Natural killer cell treated with Interleukin-12 subunit alpha and Interleukin-12 subunit beta and Interleukin-15 and Interleukin-18, amount 100 ng/mL, for 72 hours (primary cell): ENCODE results near the gene CADM1. TPM values are rescaled to one million over a fixed set of nuclear protein-coding genes. Genes with fewer than 3 reads are reported as not detected.

Source experiments
- ATAC-seq, 2 donors: fragments of 150-1000 bp; cut with Tn5 transposase in 1 of 2; sonication (Bioruptor Pico), chemical (Tn5 transposase) in 1 of 2; 2 replicates each; pipeline ENCODE4 v1.10.0; 2021
- DNase-seq: peaks from one replicate; pipeline ENCODE4 v3.0.0; 2022; ENCODE audit warnings: low spot score
- H3K27ac Mint-ChIP-seq, 2 donors: 1 replicate in 1 of 2; 2 replicates in 1 of 2; pipeline ENCODE4 v1.8.0; 2022; ENCODE audit warnings: mixed read lengths in 2 of 2, mild to moderate bottlenecking in 1 of 2, moderate library complexity in 1 of 2
- H3K27me3 Mint-ChIP-seq, 2 donors: 1 replicate in 1 of 2; 2 replicates in 1 of 2; pipeline ENCODE4 v1.8.0; 2022; ENCODE audit warnings: mixed read lengths in 2 of 2
- H3K36me3 Mint-ChIP-seq: one replicate; pipeline ENCODE4 v1.8.0; 2022; ENCODE audit warnings: mixed read lengths
- H3K4me1 Mint-ChIP-seq, 2 donors: 1 replicate in 1 of 2; 2 replicates in 1 of 2; pipeline ENCODE4 v1.8.0; 2022; ENCODE audit warnings: low read depth in 2 of 2, mixed read lengths in 2 of 2, mild to moderate bottlenecking in 1 of 2
- H3K4me3 Mint-ChIP-seq: one replicate; pipeline ENCODE4 v1.8.0; 2022; ENCODE audit warnings: mixed read lengths
- H3K9me3 Mint-ChIP-seq: 2 replicates; pipeline ENCODE4 v1.8.0; 2022; ENCODE audit warnings: mixed read lengths
- total RNA-seq, 2 donors: library from RNA; stranded (reverse); gene quantifications; one replicate each; pipeline ENCODE4 v1.2.3, GENCODE V29; 2022

The CADM1 gene
- total RNA-seq, 2 donors from 2014 or later, result 0.50 to 1.0 TPM

- ATAC-seq (no peak), DNase-seq (no peak)
- Mint-ChIP-seq H3K4me1 (no peaks in the 10 kb centered on the region), H3K27ac (no peak overlapping the region), H3K27me3 (peaks cover 0 to 7% of the 10 kb centered on the region in 2 donors), H3K9me3 (peaks cover 4% of the 10 kb centered on the region), H3K36me3 (no peaks in the 10 kb centered on the region), H3K4me3 (no peak overlapping the region)
These were observed 266.6 kb downstream of the CADM1 start for GRCh38 chr11:115237578-115237977.

GRCh38 chr11:115234794-115235193 lies 269.4 kb downstream of the CADM1 start:
- Mint-ChIP-seq H3K4me3 (no peak overlapping the region), H3K9me3 (no peaks in the 10 kb centered on the region), H3K27me3 (peaks cover 0 to 3% of the 10 kb centered on the region in 2 donors), H3K36me3 (no peaks in the 10 kb centered on the region), H3K4me1 (no peaks in the 10 kb centered on the region), H3K27ac (no peak overlapping the region)
- no peak for DNase-seq
- ATAC-seq, result no peak

GRCh38 chr11:115226556-115226955 lies 277.7 kb downstream of the CADM1 start:
- Mint-ChIP-seq H3K4me3 (no peak overlapping the region), H3K36me3 (no peaks in the 10 kb centered on the region), H3K27ac (no peak overlapping the region), H3K4me1 (peaks cover 2 to 26% of the 10 kb centered on the region in 2 donors), H3K9me3 (no peaks in the 10 kb centered on the region), H3K27me3 (peaks cover 0 to 8% of the 10 kb centered on the region in 2 donors)
- ATAC-seq, result no peak
- DNase-seq, result no peak

- H3K4me3 Mint-ChIP-seq, result no peak overlapping the region
These were observed 279.7 kb downstream of the CADM1 start for GRCh38 chr11:115224551-115224950.

GRCh38 chr11:115222863-115223530 lies 281.2 kb downstream of the CADM1 start:
- H3K4me1 Mint-ChIP-seq, result peaks cover 2 to 40% of the 10 kb centered on the region in 2 donors
- DNase-seq, result no peak
- H3K4me3 Mint-ChIP-seq, result peak overlapping the region; percentile 50
- ATAC-seq, result peak in 1 of 2 donors; percentile 41
- H3K9me3 Mint-ChIP-seq, result no peaks in the 10 kb centered on the region
- peak overlapping the region in 1 of 2 donors; percentile 61 for H3K27ac Mint-ChIP-seq
- H3K36me3 Mint-ChIP-seq, result no peaks in the 10 kb centered on the region
- H3K27me3 Mint-ChIP-seq, result peaks cover 0 to 8% of the 10 kb centered on the region in 2 donors

More at GRCh38 chr11:115224551-115224950, 279.7 kb downstream of the CADM1 start:
- Mint-ChIP-seq H3K4me1 (peaks cover 2 to 29% of the 10 kb centered on the region in 2 donors), H3K27ac (no peak overlapping the region), H3K27me3 (peaks cover 0 to 8% of the 10 kb centered on the region in 2 donors), H3K9me3 (no peaks in the 10 kb centered on the region), H3K36me3 (no peaks in the 10 kb centered on the region)
- DNase-seq, result no peak
- no peak for ATAC-seq

GRCh38 chr11:115222218-115222862 lies 281.9 kb downstream of the CADM1 start:
- peak overlapping the region in 1 of 2 donors; percentile 61 for H3K27ac Mint-ChIP-seq
- H3K4me3 Mint-ChIP-seq, result peak overlapping the region; percentile 50
- H3K27me3 Mint-ChIP-seq, result peaks cover 0 to 8% of the 10 kb centered on the region in 2 donors
- no peaks in the 10 kb centered on the region for H3K36me3 Mint-ChIP-seq
- peak; percentile 84 to 95 for ATAC-seq
- no peaks in the 10 kb centered on the region for H3K9me3 Mint-ChIP-seq
- no peak for DNase-seq
- peaks cover 2 to 45% of the 10 kb centered on the region in 2 donors for H3K4me1 Mint-ChIP-seq

GRCh38 chr11:115221461-115222069 lies 282.6 kb downstream of the CADM1 start:
- peak overlapping the region in 1 of 2 donors; percentile 61 for H3K27ac Mint-ChIP-seq
- no peaks in the 10 kb centered on the region for H3K36me3 Mint-ChIP-seq
- no peak for ATAC-seq
- H3K4me1 Mint-ChIP-seq, result peaks cover 2 to 45% of the 10 kb centered on the region in 2 donors
- no peak for DNase-seq
- peak overlapping the region; percentile 50 for H3K4me3 Mint-ChIP-seq
- no peaks in the 10 kb centered on the region for H3K9me3 Mint-ChIP-seq
- peaks cover 0 to 6% of the 10 kb centered on the region in 2 donors for H3K27me3 Mint-ChIP-seq

GRCh38 chr11:115220911-115221310 lies 283.3 kb downstream of the CADM1 start:
- Mint-ChIP-seq H3K9me3 (no peaks in the 10 kb centered on the region), H3K36me3 (no peaks in the 10 kb centered on the region), H3K4me1 (peaks cover 2 to 50% of the 10 kb centered on the region in 2 donors), H3K27ac (no peak overlapping the region), H3K4me3 (no peak overlapping the region), H3K27me3 (peaks cover 0 to 5% of the 10 kb centered on the region in 2 donors)
- ATAC-seq (no peak), DNase-seq (no peak)

GRCh38 chr11:115220423-115220822 lies 283.8 kb downstream of the CADM1 start:
- H3K36me3 Mint-ChIP-seq, result no peaks in the 10 kb centered on the region
- no peak overlapping the region for H3K27ac Mint-ChIP-seq

GRCh38 chr11:115219376-115219775 lies 284.8 kb downstream of the CADM1 start:
- H3K27ac Mint-ChIP-seq, result no peak overlapping the region
- H3K9me3 Mint-ChIP-seq, result no peaks in the 10 kb centered on the region
- no peaks in the 10 kb centered on the region for H3K36me3 Mint-ChIP-seq
- peaks cover 5 to 61% of the 10 kb centered on the region in 2 donors for H3K4me1 Mint-ChIP-seq
- H3K27me3 Mint-ChIP-seq, result peaks cover 0 to 5% of the 10 kb centered on the region in 2 donors
- ATAC-seq (no peak), DNase-seq (no peak)
- no peak overlapping the region for H3K4me3 Mint-ChIP-seq

More at GRCh38 chr11:115220423-115220822, 283.8 kb downstream of the CADM1 start:
- Mint-ChIP-seq H3K4me1 (peaks cover 2 to 51% of the 10 kb centered on the region in 2 donors), H3K9me3 (no peaks in the 10 kb centered on the region), H3K27me3 (peaks cover 0 to 5% of the 10 kb centered on the region in 2 donors), H3K4me3 (no peak overlapping the region)
- ATAC-seq, result no peak
- DNase-seq, result no peak

- Mint-ChIP-seq H3K4me1 (peaks cover 2 to 49% of the 10 kb centered on the region in 2 donors), H3K27me3 (peaks cover 0 to 3% of the 10 kb centered on the region in 2 donors), H3K36me3 (no peaks in the 10 kb centered on the region), H3K27ac (peak overlapping the region in 1 of 2 donors; percentile 24), H3K4me3 (peak overlapping the region; percentile 2), H3K9me3 (no peaks in the 10 kb centered on the region)
- ATAC-seq (peak in 1 of 2 donors; percentile 40), DNase-seq (no peak)
These were observed 286.4 kb downstream of the CADM1 start for GRCh38 chr11:115217726-115218311.

- ATAC-seq (no peak), DNase-seq (no peak)
- H3K27ac Mint-ChIP-seq, result no peak overlapping the region
- H3K4me3 Mint-ChIP-seq, result no peak overlapping the region
- H3K36me3 Mint-ChIP-seq, result no peaks in the 10 kb centered on the region
- no peaks in the 10 kb centered on the region for H3K27me3 Mint-ChIP-seq
- peaks cover 2 to 33% of the 10 kb centered on the region in 2 donors for H3K4me1 Mint-ChIP-seq
- no peaks in the 10 kb centered on the region for H3K9me3 Mint-ChIP-seq
These were observed 288.3 kb downstream of the CADM1 start for GRCh38 chr11:115215694-115216617.
